ENCODE data around the gene RBM22. TPM values are rescaled to one million over a fixed set of nuclear protein-coding genes. Genes with fewer than 3 reads are reported as not detected.

The RBM22 gene
- total RNA-seq, 1 donor from 2014 or later, result 43.6 TPM

DNA sequence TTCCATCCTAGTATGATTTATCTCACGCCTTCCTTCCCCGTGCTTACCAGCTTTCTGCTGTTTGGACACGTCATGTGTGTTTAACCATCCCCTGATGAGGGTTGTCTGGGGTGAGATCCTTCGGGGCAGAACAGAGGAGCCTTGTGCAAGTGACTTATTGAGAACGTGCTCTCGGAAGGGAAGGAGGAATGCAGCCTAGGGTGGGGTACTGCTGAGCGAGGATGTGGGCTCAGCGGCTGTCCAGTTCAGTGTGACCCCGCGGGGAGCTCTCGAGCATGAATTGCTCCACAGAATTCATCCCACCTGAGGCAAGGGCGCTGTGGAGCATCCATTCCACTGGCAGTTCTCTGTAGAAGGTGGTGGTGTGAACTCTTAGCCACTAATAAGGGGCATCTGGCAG, 35.8 kb downstream of the RBM22 start:
- peak; percentile 66 for DNase-seq (ENCODE audit: extremely low spot score, unreplicated experiment)
- H3K36me3 Mint-ChIP-seq (ENCODE audit: unreplicated experiment), result no peaks in the 10 kb centered on the region
- H3K9me3 Mint-ChIP-seq (ENCODE audit: unreplicated experiment), result no peaks in the 10 kb centered on the region
- no peak overlapping the region for H3K4me3 Mint-ChIP-seq (ENCODE audit: unreplicated experiment)
- peak overlapping the region; percentile 3 for H3K27ac Mint-ChIP-seq (ENCODE audit: unreplicated experiment)
- H3K4me1 Mint-ChIP-seq (ENCODE audit: unreplicated experiment), result peaks cover 18% of the 10 kb centered on the region
- TF ChIP-seq CTCF (IDR thresholded peaks at IDR 0.05), result no peak
- peaks cover 16% of the 10 kb centered on the region for H3K27me3 Mint-ChIP-seq (ENCODE audit: unreplicated experiment)

- no peak overlapping the region for H3K27ac Mint-ChIP-seq (ENCODE audit: unreplicated experiment)
- no peak overlapping the region for H3K4me3 Mint-ChIP-seq (ENCODE audit: unreplicated experiment)
- H3K4me1 Mint-ChIP-seq (ENCODE audit: unreplicated experiment), result peaks cover 18% of the 10 kb centered on the region
- H3K9me3 Mint-ChIP-seq (ENCODE audit: unreplicated experiment), result no peaks in the 10 kb centered on the region
- no peak for TF ChIP-seq CTCF (IDR thresholded peaks at IDR 0.05)
- no peak for DNase-seq (ENCODE audit: extremely low spot score, unreplicated experiment)
- no peaks in the 10 kb centered on the region for H3K36me3 Mint-ChIP-seq (ENCODE audit: unreplicated experiment)
- peaks cover 14% of the 10 kb centered on the region for H3K27me3 Mint-ChIP-seq (ENCODE audit: unreplicated experiment)
Observed at GRCh38 chr5:150663936-150664335, 36.9 kb downstream of the RBM22 start.

DNA sequence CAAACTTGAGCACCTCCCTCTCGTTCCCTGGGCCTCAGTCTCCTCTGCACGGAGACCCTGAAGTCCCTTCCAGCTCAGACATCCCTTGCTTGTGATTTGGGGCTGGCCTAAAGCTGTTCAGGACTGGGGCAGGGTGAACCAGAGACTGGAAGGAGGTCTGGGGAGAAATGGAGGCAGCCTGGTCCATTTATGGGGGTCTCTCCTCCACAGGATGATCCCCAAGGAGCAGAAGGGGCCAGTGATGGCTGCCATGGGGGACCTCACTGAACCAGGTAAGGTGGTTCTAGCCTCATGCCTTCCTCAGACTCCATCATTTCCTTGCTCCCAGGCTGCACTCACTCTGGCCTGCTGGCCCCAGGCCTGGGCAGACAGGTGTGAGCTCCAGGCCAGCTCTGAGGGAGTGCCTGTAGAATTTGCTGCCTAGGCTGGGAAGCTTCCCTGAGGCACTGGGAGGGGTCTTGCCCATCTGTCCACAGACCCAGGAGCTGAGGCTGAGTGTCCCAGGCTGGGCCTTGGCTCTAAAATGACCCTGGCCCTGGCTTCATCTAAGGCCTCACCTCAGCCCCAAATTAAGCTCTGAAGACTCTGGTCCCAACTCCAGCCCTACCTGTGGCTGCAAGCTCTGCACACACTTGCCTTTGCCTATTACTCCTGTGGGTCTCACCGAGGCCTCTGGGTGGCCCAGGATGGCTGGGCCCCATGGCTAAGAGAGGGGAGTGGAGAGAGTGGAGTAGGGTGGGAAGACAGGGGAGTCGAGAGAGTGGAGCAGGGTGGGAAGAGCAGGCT, 37.9 kb downstream of the RBM22 start:
- Mint-ChIP-seq H3K9me3 (ENCODE audit: unreplicated experiment) (no peaks in the 10 kb centered on the region), H3K27ac (ENCODE audit: unreplicated experiment) (no peak overlapping the region), H3K36me3 (ENCODE audit: unreplicated experiment) (no peaks in the 10 kb centered on the region), H3K27me3 (ENCODE audit: unreplicated experiment) (peaks cover 14% of the 10 kb centered on the region), H3K4me3 (ENCODE audit: unreplicated experiment) (no peak overlapping the region), H3K4me1 (ENCODE audit: unreplicated experiment) (peaks cover 18% of the 10 kb centered on the region)
- DNase-seq (ENCODE audit: extremely low spot score, unreplicated experiment), result no peak
- no peak for TF ChIP-seq CTCF (IDR thresholded peaks at IDR 0.05)

- Mint-ChIP-seq H3K9me3 (ENCODE audit: unreplicated experiment) (no peaks in the 10 kb centered on the region), H3K27me3 (ENCODE audit: unreplicated experiment) (peaks cover 14% of the 10 kb centered on the region), H3K36me3 (ENCODE audit: unreplicated experiment) (no peaks in the 10 kb centered on the region), H3K27ac (ENCODE audit: unreplicated experiment) (no peak overlapping the region), H3K4me3 (ENCODE audit: unreplicated experiment) (no peak overlapping the region), H3K4me1 (ENCODE audit: unreplicated experiment) (peaks cover 23% of the 10 kb centered on the region)
- DNase-seq (ENCODE audit: extremely low spot score, unreplicated experiment), result no peak
- TF ChIP-seq CTCF (IDR thresholded peaks at IDR 0.05), result no peak
Observed at GRCh38 chr5:150661821-150662596, 38.9 kb downstream of the RBM22 start.

DNA sequence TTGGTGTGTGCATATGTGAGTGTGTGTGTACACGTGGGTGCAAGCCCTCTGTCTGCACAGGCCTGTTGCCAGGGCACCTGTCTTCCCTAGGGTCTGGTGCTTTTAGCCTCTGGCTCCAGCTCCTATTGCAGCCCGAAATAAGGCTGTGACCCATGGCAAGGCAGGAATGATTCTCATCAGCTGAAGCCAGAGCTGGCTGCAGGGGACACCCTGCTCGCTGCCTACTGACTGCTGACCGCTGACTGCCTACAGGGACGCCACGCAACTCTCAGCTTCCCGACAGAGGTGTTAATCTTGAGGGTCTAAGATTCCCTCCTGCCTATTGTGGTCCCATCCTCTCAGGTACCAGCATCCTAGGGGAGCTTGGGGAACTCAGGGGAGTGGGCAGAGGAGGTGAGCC, 39.8 kb downstream of the RBM22 start, which contains the start of gene MYOZ3:
Gene MYOZ3, plus strand, starts transcription at position 166 of the 400 bp plus-strand sequence. CDS start 1,691 bp downstream, outside the sequence.
- no peaks in the 10 kb centered on the region for H3K9me3 Mint-ChIP-seq (ENCODE audit: unreplicated experiment)
- peak within 1 kb of the TSS; percentile 33 for H3K27ac Mint-ChIP-seq (ENCODE audit: unreplicated experiment)
- H3K4me3 Mint-ChIP-seq (ENCODE audit: unreplicated experiment), result no peak within 1 kb of the TSS
- peaks cover 23% of the 10 kb centered on the region for H3K4me1 Mint-ChIP-seq (ENCODE audit: unreplicated experiment)
- no peak for DNase-seq (ENCODE audit: extremely low spot score, unreplicated experiment)
- TF ChIP-seq CTCF (IDR thresholded peaks at IDR 0.05), result no peak
- H3K36me3 Mint-ChIP-seq (ENCODE audit: unreplicated experiment), result no peaks in the 10 kb centered on the region
- peaks cover 14% of the 10 kb centered on the region for H3K27me3 Mint-ChIP-seq (ENCODE audit: unreplicated experiment)

Measured in osteocyte (in vitro differentiated cells).